Cerebellar cortex (tissue), 1 donor: Measurements from ENCODE around the gene PLA2G4E.

Experiments used
- DNase-seq: peaks from one replicate; pipeline ENCODE4 v3.0.0-alpha.2; 2015; ENCODE audit warnings: low spot score

The PLA2G4E gene

GRCh38 chr15:42053914-42054313 lies 33.1 kb upstream of the PLA2G4E start:
- no peak for DNase-seq

GRCh38 chr15:42053010-42053409 lies 32.2 kb upstream of the PLA2G4E start:
- no peak for DNase-seq

GRCh38 chr15:42050484-42051255 lies 29.8 kb upstream of the PLA2G4E start:
- DNase-seq: no peak

DNA sequence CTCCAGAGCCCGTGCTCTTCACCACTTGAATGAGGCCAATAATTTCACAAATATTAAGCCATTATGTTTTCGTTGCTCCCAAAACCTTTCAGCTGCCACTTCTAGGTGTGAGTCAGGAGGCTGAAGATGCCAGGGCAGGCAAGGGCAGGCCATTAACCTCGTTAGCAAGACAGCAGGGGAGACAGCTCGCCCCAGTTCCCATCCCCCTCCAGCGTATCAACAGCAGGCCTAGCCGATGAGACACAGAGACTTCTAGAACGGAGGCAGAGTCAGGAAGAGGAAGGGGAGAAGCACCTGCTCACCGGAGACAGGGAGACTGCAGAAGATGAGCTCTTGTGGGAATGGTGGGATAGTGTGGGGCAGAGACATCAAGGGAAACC lies 28.0 kb upstream of the PLA2G4E start:
- DNase-seq: no peak

DNA sequence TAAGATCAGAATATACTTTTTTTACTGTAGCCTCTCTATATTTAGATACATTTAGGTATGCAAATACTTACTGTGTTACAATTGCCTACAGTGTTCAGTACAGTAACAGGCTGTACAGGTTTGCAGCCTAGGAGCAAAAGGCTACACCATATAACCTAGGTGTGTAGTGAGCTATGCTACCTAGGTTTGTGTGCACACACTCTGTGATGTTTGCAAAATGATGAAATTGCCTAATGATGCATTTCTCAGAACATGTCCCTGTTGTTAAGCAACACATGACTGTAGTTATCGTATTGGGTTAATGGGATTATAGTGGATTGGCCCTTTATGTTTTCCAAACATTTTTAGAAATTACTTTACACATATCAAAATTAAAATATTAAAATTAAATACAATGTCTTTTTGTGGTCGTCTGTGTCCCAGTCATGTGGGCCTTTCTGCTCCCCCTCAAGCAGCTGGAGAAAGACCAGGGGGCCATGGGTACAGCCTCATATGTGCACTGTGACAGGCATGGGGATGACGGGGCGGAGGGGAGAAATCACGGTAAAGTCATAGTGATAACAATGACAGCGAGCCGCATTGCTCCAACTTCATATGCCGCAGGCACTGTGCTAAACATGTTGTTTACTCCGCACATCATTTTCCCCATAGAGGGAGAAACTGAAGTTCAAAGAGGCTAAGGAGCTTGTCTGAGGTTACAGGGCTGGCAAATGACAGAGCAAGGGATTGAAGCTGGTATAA lies 27.4 kb upstream of the PLA2G4E start:
- no peak for DNase-seq

DNA sequence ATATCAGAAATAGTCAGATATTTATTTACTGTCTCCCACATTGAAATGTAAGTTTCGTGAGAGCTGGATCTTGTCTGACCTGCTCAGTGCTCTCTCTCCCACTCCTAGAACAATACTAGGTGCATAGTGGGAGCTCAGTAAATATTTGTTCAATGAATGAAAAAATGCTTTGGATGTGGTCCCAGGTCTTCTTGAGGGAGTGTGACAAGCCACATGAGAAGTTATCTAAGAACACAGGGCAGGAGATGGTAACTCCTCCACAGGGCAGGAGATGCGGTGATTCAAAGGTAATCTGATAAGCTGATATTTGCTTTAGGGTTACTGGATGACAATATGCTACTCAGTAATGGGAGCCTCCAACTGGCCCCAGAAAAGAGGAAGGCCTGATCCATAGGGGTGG lies 25.8 kb upstream of the PLA2G4E start:
- no peak for DNase-seq

GRCh38 chr15:42045211-42045615 lies 24.4 kb upstream of the PLA2G4E start:
- no peak for DNase-seq

GRCh38 chr15:42042602-42043400 lies 22.0 kb upstream of the PLA2G4E start:
- no peak for DNase-seq

GRCh38 chr15:42038401-42038800 lies 17.6 kb upstream of the PLA2G4E start:
- DNase-seq: peak; percentile 54

DNA sequence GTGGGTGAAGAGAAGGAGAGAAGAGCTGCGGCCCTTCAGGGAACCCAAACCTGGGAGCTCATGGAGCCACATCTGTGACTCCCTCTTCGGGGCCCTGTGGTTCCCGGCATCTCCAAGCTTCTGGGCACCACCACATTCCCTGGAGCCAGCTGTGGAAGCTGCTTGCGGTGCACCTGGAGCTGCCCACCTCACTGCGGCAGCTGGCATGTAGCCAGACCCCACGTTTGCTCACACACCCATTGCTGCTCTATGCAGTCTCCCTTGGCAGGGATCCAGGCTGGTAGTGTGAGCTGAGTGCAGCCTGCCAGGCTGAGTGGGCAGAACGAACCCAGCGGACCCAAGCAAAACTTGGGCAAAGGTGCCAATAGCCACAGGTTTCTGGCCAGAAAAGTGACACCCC lies 16.8 kb upstream of the PLA2G4E start:
- peak; percentile 8 for DNase-seq

DNA sequence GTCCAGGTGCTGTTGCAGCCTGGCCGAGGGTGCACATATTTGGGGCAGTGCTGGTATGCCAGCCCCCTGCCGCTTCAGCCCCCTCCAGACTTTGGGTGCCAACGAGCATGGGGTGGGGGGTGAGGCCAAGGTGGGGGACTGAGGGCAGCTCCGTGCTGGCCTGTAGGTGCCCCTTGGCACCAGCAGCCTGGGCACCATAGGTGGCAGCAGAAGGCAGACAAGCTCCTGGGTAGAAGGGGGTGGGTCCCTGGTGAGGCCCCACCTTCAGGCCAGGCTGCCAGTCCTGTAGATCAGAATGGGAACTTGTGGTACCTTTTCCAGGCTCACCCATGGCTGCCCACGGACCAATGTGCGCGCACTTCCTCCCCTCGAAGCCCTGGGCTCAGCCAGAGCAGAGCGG lies 16.1 kb upstream of the PLA2G4E start:
- DNase-seq: no peak

DNA sequence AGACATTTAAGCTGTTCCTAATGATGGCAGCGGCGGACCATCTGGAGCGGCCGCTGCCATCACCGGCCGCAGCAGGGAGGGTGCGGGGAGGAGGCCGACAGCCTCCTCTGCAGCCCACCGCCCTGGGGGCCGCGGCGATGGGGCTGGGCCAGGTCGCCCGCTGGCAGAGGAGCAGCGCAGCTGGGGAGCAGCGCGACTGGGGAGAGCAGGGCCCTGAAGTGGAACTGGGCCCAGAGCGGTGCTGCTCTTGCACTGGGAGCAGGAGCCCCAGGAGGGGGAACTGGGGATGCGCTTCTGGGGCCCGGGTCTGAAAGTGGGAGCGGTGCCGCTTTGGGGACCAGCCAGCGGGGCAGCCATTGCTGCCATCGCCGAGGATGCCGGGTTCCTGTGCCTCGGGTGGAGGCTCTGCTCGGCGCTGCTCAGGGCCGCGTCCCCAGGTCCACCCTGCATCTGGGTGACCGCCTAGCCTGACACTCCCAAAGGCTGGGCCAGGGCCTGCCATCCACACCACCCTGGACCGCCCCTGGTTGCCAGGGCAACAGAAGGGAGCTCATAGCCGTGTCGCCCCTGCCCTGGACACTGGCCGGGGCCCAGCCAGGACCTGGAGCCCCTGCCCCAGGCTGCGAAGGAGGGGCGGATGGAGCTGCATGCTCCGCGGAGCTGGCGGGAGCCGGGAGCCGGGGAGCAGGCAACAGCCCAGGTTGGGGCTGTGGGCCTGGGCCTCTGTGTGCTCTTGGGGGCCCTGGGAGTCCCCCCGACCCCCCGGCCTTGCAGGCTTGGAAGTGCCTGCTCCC lies 15.5 kb upstream of the PLA2G4E start:
- DNase-seq: no peak

DNA sequence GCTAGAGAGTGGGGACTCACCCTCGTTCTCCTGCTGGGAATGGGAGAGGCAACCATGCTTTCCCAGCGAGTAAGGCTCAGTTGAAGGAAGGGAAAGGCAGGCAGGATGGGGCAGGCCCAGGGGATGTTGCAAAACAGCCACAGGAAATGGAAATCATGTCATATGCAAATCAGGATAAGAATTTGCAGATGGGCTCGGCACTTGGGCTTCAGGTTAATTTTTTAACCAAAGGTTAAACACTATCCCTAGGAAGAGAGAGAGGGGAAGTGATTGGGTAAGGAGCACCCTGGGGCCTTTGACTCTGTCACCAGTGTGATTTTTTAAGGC lies 14.6 kb upstream of the PLA2G4E start:
- no peak for DNase-seq

GRCh38 chr15:42034628-42035434 lies 14.0 kb upstream of the PLA2G4E start:
- DNase-seq: no peak

DNA sequence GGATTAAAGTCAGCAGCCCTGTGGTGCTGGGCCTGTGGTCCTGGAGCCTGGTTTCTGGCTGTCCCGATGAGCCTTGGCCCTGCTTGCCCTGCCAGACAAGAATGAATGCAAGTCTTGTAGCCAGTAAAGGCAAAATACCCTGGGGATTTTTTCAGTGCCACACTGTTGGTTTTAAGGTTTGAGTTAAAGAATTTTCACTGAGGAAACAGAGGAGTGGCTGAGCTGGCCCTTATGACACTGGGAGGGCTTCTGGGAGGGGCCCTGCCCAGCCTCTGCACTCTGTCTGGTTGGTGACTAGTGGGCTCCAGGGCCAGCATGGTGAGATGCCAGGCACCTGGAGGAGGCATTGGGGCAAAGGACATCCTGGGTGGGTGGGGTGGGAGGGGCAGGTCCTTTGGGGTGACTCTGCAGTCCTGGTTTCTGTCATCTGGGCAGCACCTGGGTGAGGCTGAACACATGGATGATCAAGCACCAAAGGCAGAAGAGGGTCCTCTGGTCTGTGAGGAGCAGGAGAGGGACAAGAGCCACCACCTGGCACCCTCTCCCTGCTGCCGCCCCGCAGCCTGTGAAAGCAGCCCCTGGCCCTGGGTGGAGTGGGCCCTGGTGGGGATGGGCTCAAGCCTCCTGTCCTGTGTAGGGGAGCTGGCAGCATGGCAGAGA lies 12.5 kb upstream of the PLA2G4E start:
- DNase-seq: no peak

GRCh38 chr15:42032376-42033213 lies 11.8 kb upstream of the PLA2G4E start:
- DNase-seq: no peak

GRCh38 chr15:42031198-42031915 lies 10.5 kb upstream of the PLA2G4E start:
- DNase-seq: no peak

GRCh38 chr15:42027521-42027920 lies 6.7 kb upstream of the PLA2G4E start:
- no peak for DNase-seq

GRCh38 chr15:42024303-42024702 lies 3.5 kb upstream of the PLA2G4E start:
- DNase-seq: no peak
